ENCODE results near the gene SPNS1. TPM values are rescaled to one million over a fixed set of nuclear protein-coding genes. Genes with fewer than 3 reads are reported as not detected.

SPNS1 gene
- total and polyA plus RNA-seq, 8 donors, result 12.6 to 57.6 (median 15.2) TPM

DNA sequence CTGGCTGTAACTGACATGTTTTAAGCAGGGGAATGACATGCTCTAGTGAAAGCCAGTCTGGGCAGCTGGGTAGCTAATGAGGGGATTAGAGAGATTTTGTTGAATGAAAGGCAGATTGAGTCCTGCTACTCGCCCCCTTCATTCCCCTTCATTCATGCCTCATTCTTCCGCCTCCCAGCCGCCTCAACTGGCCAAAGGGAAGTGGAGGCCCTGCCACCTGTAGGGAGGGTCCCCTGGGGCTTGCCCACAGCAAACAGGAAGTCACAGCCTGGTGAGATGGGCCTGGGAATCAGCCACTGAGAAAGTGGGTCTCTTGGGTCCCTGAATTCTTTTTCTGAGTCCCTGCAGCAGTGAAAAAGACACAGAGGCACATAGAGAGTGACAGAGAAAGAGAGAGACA lies 43.9 kb upstream of the SPNS1 start:
- peaks cover 0 to 2% (median 0%) of the 10 kb centered on the region in 3 donors for H3K4me1 ChIP-seq
- ATAC-seq (no peak), FAIRE-seq (no peak), DNase-seq (no peak)
- H3K27me3 ChIP-seq, result no peaks in the 10 kb centered on the region
- no peak overlapping the region for H3K4me3 ChIP-seq
- WGBS, 2 donors, result 70 to 87% methylated on average over 3 of the region's 3 CpGs
- TF ChIP-seq, protein P1, sequence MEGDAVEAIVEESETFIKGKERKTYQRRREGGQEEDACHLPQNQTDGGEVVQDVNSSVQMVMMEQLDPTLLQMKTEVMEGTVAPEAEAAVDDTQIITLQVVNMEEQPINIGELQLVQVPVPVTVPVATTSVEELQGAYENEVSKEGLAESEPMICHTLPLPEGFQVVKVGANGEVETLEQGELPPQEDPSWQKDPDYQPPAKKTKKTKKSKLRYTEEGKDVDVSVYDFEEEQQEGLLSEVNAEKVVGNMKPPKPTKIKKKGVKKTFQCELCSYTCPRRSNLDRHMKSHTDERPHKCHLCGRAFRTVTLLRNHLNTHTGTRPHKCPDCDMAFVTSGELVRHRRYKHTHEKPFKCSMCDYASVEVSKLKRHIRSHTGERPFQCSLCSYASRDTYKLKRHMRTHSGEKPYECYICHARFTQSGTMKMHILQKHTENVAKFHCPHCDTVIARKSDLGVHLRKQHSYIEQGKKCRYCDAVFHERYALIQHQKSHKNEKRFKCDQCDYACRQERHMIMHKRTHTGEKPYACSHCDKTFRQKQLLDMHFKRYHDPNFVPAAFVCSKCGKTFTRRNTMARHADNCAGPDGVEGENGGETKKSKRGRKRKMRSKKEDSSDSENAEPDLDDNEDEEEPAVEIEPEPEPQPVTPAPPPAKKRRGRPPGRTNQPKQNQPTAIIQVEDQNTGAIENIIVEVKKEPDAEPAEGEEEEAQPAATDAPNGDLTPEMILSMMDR (IDR thresholded peaks at IDR 0.05), result no peak
- no peaks in the 10 kb centered on the region for H3K36me3 ChIP-seq
- H3K9me3 ChIP-seq, result no peaks in the 10 kb centered on the region
- H3K27ac ChIP-seq, result no peak overlapping the region
- intact Hi-C loops (cut with DNase I), result no loop called here

- Histone ChIP-seq H3K36me3 (no peaks in the 10 kb centered on the region), H3K27ac (no peak within 1 kb of the TSS), H3K4me1 (no peaks in the 10 kb centered on the region), H3K9me3 (no peaks in the 10 kb centered on the region), H3K4me3 (no peak within 1 kb of the TSS), H3K27me3 (no peaks in the 10 kb centered on the region)
- 89 to 93% methylated on average over 8 to 10 of the region's 10 CpGs for WGBS, 2 donors
- TF ChIP-seq, protein P1 (IDR thresholded peaks at IDR 0.05), result no peak
- no peak for ATAC-seq
- no peak for DNase-seq
- intact Hi-C loops (cut with DNase I), result no loop called here
- FAIRE-seq, result no peak
Observed at GRCh38 chr16:28931801-28932225, 42.8 kb upstream of the SPNS1 start, which contains the start of gene CD19. CD19 (plus strand) TSS chr16:28931971; CDS start chr16:28932001, 30 bp downstream.

DNA sequence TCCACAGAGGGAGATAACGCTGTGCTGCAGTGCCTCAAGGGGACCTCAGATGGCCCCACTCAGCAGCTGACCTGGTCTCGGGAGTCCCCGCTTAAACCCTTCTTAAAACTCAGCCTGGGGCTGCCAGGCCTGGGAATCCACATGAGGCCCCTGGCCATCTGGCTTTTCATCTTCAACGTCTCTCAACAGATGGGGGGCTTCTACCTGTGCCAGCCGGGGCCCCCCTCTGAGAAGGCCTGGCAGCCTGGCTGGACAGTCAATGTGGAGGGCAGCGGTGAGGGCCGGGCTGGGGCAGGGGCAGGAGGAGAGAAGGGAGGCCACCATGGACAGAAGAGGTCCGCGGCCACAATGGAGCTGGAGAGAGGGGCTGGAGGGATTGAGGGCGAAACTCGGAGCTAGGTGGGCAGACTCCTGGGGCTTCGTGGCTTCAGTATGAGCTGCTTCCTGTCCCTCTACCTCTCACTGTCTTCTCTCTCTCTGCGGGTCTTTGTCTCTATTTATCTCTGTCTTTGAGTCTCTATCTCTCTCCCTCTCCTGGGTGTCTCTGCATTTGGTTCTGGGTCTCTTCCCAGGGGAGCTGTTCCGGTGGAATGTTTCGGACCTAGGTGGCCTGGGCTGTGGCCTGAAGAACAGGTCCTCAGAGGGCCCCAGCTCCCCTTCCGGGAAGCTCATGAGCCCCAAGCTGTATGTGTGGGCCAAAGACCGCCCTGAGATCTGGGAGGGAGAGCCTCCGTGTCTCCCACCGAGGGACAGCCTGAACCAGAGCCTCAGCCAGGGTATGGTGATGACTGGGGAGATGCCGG lies 42.0 kb upstream of the SPNS1 start:
- H3K36me3 ChIP-seq, result no peaks in the 10 kb centered on the region
- H3K4me1 ChIP-seq, result no peaks in the 10 kb centered on the region
- DNase-seq (peak in 1 of 6 donors; percentile 61), ATAC-seq (no peak), FAIRE-seq (no peak)
- no peaks in the 10 kb centered on the region for H3K9me3 ChIP-seq
- TF ChIP-seq, protein P1 (IDR thresholded peaks at IDR 0.05), result no peak
- H3K4me3 ChIP-seq, result no peak overlapping the region
- no peaks in the 10 kb centered on the region for H3K27me3 ChIP-seq
- intact Hi-C loops (cut with DNase I), result no loop called here
- 83 to 86% methylated on average over 18 to 20 of the region's 20 CpGs for WGBS, 2 donors
- H3K27ac ChIP-seq, result no peak overlapping the region

DNA sequence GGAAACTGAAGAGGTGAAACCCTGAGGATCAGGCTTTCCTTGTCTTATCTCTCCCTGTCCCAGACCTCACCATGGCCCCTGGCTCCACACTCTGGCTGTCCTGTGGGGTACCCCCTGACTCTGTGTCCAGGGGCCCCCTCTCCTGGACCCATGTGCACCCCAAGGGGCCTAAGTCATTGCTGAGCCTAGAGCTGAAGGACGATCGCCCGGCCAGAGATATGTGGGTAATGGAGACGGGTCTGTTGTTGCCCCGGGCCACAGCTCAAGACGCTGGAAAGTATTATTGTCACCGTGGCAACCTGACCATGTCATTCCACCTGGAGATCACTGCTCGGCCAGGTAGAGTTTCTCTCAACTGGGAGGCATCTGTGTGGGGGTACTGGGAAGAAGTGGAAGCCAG lies 41.4 kb upstream of the SPNS1 start:
- whole genome bisulfite sequencing, 2 donors, result 64 to 71% methylated on average over 8 of the region's 8 CpGs
- FAIRE-seq, result no peak

More for the DNA sequence above, 41.4 kb upstream of the SPNS1 start:
- Histone ChIP-seq H3K9me3 (no peaks in the 10 kb centered on the region), H3K27ac (no peak overlapping the region), H3K36me3 (no peaks in the 10 kb centered on the region), H3K4me1 (no peaks in the 10 kb centered on the region), H3K27me3 (no peaks in the 10 kb centered on the region), H3K4me3 (no peak overlapping the region)
- intact Hi-C loops (cut with DNase I), result no loop called here
- DNase-seq, result no peak
- TF ChIP-seq, protein P1 (IDR thresholded peaks at IDR 0.05), result no peak
- ATAC-seq, result no peak

All from pancreas (tissue), 10 donors.